ENCODE data around the gene ERCC2. TPM values are rescaled to one million over a fixed set of nuclear protein-coding genes. Genes with fewer than 3 reads are reported as not detected.

The ERCC2 gene
- total and polyA plus RNA-seq, 2 of the 8 experiments (the other 6 are each of a cell fraction or from before 2014, with no cell fraction given), result 107 to 117 TPM

DNA sequence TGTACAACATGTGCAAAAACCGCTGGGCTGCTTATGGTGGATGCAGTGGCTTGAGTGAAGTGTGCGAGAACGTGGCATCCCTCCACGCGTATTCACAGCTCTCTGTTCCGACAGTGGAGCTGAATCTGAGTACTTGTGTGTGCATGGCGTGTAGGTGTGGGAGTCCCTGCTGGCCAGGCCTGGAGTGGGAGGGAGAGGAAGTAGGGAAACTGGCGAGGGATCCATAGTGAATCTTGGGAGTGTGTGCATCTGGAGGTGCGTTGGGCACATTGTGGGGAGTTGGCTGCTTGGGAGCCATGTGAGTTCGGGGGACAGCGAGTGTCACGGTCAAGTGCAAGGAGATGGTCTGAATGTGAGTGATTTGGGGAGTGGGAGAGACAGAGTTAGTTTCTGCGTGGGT lies 27.5 kb downstream of the ERCC2 start:
- POLR2A ChIA-PET (ENCODE audit: partially characterized antibody), result interaction anchor here (1.4 to 1.7 kb wide), 2 partner anchors 20 to 30 kb away, joined by 3 to 4 read pairs; no protein-coding TSS in a partner anchor
- CTCF ChIA-PET (ENCODE audit: partially characterized antibody), result no interaction called here
- WGBS, 2 experiments (ENCODE audit: extremely low coverage in 1 of 2, insufficient coverage in 1 of 2, insufficient read length in 1 of 2, insufficient replicate concordance in 2 of 2, low coverage in 1 of 2, low lambda C conversion rate in 2 of 2, missing lambda C conversion rate in 1 of 2), result 82% methylated on average over 13 of the region's 13 CpGs; no CpG with 5 or more reads in 1 of the 2 experiments

More for the DNA sequence above, 27.5 kb downstream of the ERCC2 start:
- Histone ChIP-seq H3K4me2 (ENCODE audit: insufficient read depth in 1 of 2, low read depth in 2 of 2, low read length in 2 of 2) (no peak overlapping the region), H4K20me1 (replicated peaks in 1 of 2; ENCODE audit: control insufficient read depth in 1 of 2, insufficient read depth in 2 of 2, low read length in 2 of 2) (peaks cover 3 to 13% of the 10 kb centered on the region in 2 experiments), H3K23me2 (ENCODE audit: low read depth, low read length) (peaks cover 6% of the 10 kb centered on the region; the same call in 1 of the 2 replicates), H3K18ac (ENCODE audit: extremely low read depth, low read length) (no peak overlapping the region), H3K9me3 (ENCODE audit: insufficient read depth in 2 of 2, low read depth in 1 of 2, low read length in 1 of 2) (no peaks in the 10 kb centered on the region), H3K56ac (replicated peaks; ENCODE audit: insufficient read length, low read depth, low read length) (no peak overlapping the region), H3K27me3 (replicated peaks in 1 of 4; ENCODE audit: control insufficient read depth in 3 of 4, extremely low read depth in 1 of 4, insufficient read depth in 3 of 4, low read length in 3 of 4) (peaks cover 4 to 16% (median 13%) of the 10 kb centered on the region in 4 experiments; a peak in 6 of 7 replicates), H3K27ac (ENCODE audit: low read depth, low read length) (no peak overlapping the region), H3K36me3 (ENCODE audit: control insufficient read depth in 2 of 4, insufficient read depth in 4 of 4, low read length in 3 of 4) (no peaks in the 10 kb centered on the region), H2AK5ac (ENCODE audit: low read depth, low read length) (no peak overlapping the region; the same call in 1 of the 2 replicates), H4K91ac (replicated peaks; ENCODE audit: insufficient read length, low read length) (no peak overlapping the region), H4K8ac (ENCODE audit: extremely low read depth, insufficient read depth, low read length) (no peak overlapping the region), H3K4me3 (ENCODE audit: extremely low read depth in 1 of 4, insufficient read depth in 2 of 4, low read depth in 3 of 4, low read length in 4 of 4) (no peak overlapping the region), H2BK12ac (ENCODE audit: low read depth, low read length) (no peak overlapping the region), H3K4me1 (replicated peaks in 1 of 4; ENCODE audit: control insufficient read depth in 3 of 4, insufficient read depth in 4 of 4, low read length in 3 of 4) (peaks cover 0 to 6% (median 0%) of the 10 kb centered on the region in 4 experiments; a peak in 5 of 7 replicates), H3K4ac (replicated peaks; ENCODE audit: insufficient read length, low read depth, low read length) (no peak overlapping the region), H3K14ac (ENCODE audit: insufficient read length) (no peak overlapping the region), H3K79me1 (ENCODE audit: low read depth, low read length) (no peaks in the 10 kb centered on the region), H2BK15ac (ENCODE audit: low read length) (no peak overlapping the region), H2BK20ac (ENCODE audit: low read length) (no peak overlapping the region), H3K23ac (ENCODE audit: insufficient read length) (no peak overlapping the region), H3K9ac (replicated peaks in 1 of 4; ENCODE audit: extremely low read depth in 1 of 4, low read depth in 3 of 4, low read length in 3 of 4) (no peak overlapping the region), H2AFZ (ENCODE audit: low read length) (no peak overlapping the region), H4K5ac (ENCODE audit: insufficient read length, low read depth, low read length) (no peak overlapping the region), H2BK5ac (ENCODE audit: low read depth, low read length) (no peak overlapping the region; the same call in 1 of the 2 replicates), H2BK120ac (replicated peaks; ENCODE audit: low read depth, low read length) (no peak overlapping the region), H3K79me2 (ENCODE audit: control insufficient read depth in 1 of 2, insufficient read depth in 2 of 2, low read length in 2 of 2) (no peaks in the 10 kb centered on the region)
- no peak for DNase-seq (ENCODE audit: low read depth in 1 of 2, low spot score in 2 of 2)
- TF ChIP-seq TBP (IDR thresholded peaks at IDR 0.05; ENCODE audit: low read depth, low read length), result no peak
- no peak for TF ChIP-seq BCL11A (IDR thresholded peaks at IDR 0.05; ENCODE audit: low read depth in 2 of 2, low read length in 2 of 2)
- TF ChIP-seq TEAD4 (IDR thresholded peaks at IDR 0.05; ENCODE audit: low read depth, low read length), result no peak
- no peak for TF ChIP-seq SIN3A (conservative IDR thresholded peaks at IDR 0.05 in 1 of 2, IDR thresholded peaks at IDR 0.05 in 1 of 2; ENCODE audit: low read depth in 1 of 2, low read length in 2 of 2)
- TF ChIP-seq, protein P1, sequence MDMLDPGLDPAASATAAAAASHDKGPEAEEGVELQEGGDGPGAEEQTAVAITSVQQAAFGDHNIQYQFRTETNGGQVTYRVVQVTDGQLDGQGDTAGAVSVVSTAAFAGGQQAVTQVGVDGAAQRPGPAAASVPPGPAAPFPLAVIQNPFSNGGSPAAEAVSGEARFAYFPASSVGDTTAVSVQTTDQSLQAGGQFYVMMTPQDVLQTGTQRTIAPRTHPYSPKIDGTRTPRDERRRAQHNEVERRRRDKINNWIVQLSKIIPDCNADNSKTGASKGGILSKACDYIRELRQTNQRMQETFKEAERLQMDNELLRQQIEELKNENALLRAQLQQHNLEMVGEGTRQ (IDR thresholded peaks at IDR 0.05; ENCODE audit: low read length), result no peak
- TF ChIP-seq SP4 (IDR thresholded peaks at IDR 0.05; ENCODE audit: low read length), result no peak
- no peak for TF ChIP-seq ZNF274 (IDR thresholded peaks at IDR 0.05; ENCODE audit: borderline replicate concordance, extremely low read depth, low read length)
- TF ChIP-seq GTF2F1 (IDR thresholded peaks at IDR 0.05; ENCODE audit: borderline replicate concordance, low read depth, low read length), result no peak
- no peak for TF ChIP-seq EGR1 (IDR thresholded peaks at IDR 0.05; ENCODE audit: borderline replicate concordance, low read depth, low read length)
- TF ChIP-seq RXRA (IDR thresholded peaks at IDR 0.05; ENCODE audit: insufficient read depth, low read depth, low read length), result no peak
- TF ChIP-seq SIX5 (IDR thresholded peaks at IDR 0.05; ENCODE audit: low read depth, low read length), result no peak
- TF ChIP-seq EZH2 (IDR thresholded peaks at IDR 0.05; ENCODE audit: low read depth, low read length, severe bottlenecking), result no peak
- TF ChIP-seq MAX (IDR thresholded peaks at IDR 0.05), result no peak
- FAIRE-seq, result no peak
